ENCODE results near the gene HIPK2.

HIPK2 gene

DNA sequence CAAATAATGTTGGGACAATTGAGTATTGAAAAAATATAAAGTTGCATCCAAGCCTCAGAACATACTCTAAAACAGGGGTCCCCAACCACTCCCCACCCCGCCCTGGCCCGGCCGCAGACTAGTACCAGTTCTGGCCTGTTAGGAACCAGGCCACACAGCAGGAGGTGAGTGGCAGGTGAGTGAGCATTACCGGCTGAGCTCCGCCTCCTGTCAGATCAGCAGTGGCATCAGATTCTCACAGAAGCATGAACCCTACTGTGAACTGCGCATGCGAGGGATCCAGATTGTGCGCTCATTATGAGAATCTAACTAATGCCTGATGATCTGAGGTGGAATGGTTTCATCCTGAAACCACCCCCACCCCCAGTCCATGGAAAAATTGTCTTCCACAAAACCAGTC lies 19.4 kb downstream of the HIPK2 start:
- H3K4me3 ChIP-seq (ENCODE audit: low read depth, low read length), result no peak overlapping the region
- no peak for TF ChIP-seq POLR2A (IDR thresholded peaks at IDR 0.05; ENCODE audit: extremely low read depth, insufficient read length)
- TF ChIP-seq, protein P1, sequence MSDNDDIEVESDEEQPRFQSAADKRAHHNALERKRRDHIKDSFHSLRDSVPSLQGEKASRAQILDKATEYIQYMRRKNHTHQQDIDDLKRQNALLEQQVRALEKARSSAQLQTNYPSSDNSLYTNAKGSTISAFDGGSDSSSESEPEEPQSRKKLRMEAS (IDR thresholded peaks at IDR 0.05; ENCODE audit: low read depth, low read length), result no peak
- no peak for DNase-seq (ENCODE audit: low read depth)

DNA sequence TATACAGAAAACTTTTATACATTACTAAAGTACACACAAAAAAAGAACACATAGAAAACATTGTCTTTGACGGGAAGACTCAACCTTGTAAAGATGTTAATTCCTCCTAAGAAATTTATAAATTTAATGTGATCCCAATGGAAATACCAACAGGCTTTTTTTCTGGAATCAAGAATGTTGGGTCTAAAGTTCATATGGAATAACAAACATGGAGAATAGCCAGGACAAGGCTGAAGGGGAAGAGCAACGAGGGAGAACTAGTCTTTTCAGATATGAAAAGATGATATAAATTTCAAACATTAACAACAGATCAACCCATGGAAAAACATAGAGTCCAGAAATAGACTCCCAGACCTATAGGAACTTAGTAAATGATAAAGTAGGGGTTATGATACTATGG lies 19.8 kb downstream of the HIPK2 start:
- no peak for DNase-seq (ENCODE audit: low read depth)
- no peak overlapping the region for H3K4me3 ChIP-seq (ENCODE audit: low read depth, low read length)
- TF ChIP-seq, protein P2, sequence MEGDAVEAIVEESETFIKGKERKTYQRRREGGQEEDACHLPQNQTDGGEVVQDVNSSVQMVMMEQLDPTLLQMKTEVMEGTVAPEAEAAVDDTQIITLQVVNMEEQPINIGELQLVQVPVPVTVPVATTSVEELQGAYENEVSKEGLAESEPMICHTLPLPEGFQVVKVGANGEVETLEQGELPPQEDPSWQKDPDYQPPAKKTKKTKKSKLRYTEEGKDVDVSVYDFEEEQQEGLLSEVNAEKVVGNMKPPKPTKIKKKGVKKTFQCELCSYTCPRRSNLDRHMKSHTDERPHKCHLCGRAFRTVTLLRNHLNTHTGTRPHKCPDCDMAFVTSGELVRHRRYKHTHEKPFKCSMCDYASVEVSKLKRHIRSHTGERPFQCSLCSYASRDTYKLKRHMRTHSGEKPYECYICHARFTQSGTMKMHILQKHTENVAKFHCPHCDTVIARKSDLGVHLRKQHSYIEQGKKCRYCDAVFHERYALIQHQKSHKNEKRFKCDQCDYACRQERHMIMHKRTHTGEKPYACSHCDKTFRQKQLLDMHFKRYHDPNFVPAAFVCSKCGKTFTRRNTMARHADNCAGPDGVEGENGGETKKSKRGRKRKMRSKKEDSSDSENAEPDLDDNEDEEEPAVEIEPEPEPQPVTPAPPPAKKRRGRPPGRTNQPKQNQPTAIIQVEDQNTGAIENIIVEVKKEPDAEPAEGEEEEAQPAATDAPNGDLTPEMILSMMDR (IDR thresholded peaks at IDR 0.05; ENCODE audit: low read depth, low read length), result no peak
- TF ChIP-seq, protein P1 (IDR thresholded peaks at IDR 0.05; ENCODE audit: low read depth, low read length), result no peak
- TF ChIP-seq MYC (IDR thresholded peaks at IDR 0.05; ENCODE audit: low read depth, low read length) (no peak), POLR2A (IDR thresholded peaks at IDR 0.05; ENCODE audit: extremely low read depth, insufficient read length) (no peak)

DNA sequence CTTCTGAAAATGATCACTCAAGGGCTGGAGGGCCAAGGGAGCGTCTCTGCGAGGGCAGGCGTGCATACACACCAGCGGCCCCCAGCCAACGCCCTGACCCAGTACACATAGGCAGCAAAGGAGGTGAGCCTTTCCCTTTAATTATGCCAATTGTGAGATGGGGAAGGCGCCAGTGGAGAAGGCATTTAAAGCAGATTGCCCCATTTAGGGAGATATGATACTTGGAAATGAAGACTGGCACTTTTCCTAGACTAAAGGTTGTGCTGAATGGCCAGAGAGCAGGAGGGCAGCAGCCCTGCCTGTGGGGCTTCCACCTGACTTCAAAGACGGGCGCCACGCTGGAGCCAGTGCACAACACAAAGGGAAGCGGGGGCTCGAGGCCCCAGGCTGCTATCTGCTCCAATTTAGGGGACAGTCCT lies 24.1 kb downstream of the HIPK2 start:
- TF ChIP-seq, protein P1 (IDR thresholded peaks at IDR 0.05; ENCODE audit: low read depth, low read length), result no peak
- TF ChIP-seq POLR2A (IDR thresholded peaks at IDR 0.05; ENCODE audit: extremely low read depth, insufficient read length) (no peak), MYC (IDR thresholded peaks at IDR 0.05; ENCODE audit: low read depth, low read length) (no peak)
- TF ChIP-seq, protein P2 (IDR thresholded peaks at IDR 0.05; ENCODE audit: low read depth, low read length), result no peak
- DNase-seq (ENCODE audit: low read depth), result no peak
- H3K4me3 ChIP-seq (ENCODE audit: low read depth, low read length), result no peak overlapping the region

DNA sequence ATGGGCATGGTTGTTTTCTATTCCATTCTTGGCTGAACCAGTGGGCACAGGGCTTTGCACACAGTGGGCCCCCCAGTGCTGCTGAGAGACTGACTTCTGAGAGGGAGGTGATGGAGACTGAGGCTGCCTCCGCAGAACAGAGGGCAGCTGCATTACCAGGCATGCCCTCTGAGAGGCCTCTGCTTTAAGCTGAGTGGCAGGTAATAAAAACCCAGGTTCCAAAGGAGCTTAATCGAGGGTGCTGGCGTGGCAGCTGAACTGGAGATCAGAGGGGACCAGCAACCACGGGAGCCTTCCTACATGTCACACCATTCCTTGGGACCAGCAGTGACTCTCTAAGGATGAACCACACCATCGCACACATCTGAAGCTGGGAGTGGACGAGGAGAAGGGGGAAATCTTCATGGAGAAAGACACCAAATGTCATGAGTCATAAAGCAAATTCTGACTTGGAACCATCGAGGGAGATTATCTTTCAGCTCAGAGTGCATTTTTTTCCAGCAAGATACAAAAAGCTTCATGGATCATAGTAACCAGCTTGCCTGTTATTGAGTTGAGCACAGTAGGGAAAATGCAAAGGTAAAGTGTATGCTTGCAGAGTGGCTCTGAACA lies 24.6 kb downstream of the HIPK2 start:
- TF ChIP-seq POLR2A (IDR thresholded peaks at IDR 0.05; ENCODE audit: extremely low read depth, insufficient read length) (no peak), MYC (IDR thresholded peaks at IDR 0.05; ENCODE audit: low read depth, low read length) (no peak)
- TF ChIP-seq, protein P2 (IDR thresholded peaks at IDR 0.05; ENCODE audit: low read depth, low read length), result no peak
- TF ChIP-seq, protein P1 (IDR thresholded peaks at IDR 0.05; ENCODE audit: low read depth, low read length), result no peak
- H3K4me3 ChIP-seq (ENCODE audit: low read depth, low read length), result no peak overlapping the region
- no peak for DNase-seq (ENCODE audit: low read depth)

DNA sequence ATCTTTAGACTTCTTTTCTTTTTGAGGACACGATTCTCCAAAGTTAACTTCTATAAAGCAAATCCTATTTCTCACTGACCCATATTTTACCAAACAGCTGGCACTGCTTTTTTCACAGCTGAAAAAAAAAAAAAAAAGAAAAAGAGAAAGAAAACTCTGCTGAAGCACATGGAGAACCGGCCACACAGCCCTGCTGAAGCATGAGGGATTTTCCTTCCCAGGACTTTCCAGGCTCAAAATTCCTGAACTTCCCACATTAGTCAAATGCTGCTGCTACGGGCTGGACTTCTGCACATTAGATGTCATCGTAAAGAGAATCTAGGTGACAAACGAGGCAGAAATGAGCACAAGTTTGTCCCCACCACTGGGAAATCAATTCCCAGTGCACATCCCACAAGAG lies 25.2 kb downstream of the HIPK2 start:
- TF ChIP-seq, protein P2 (IDR thresholded peaks at IDR 0.05; ENCODE audit: low read depth, low read length), result no peak
- TF ChIP-seq, protein P1 (IDR thresholded peaks at IDR 0.05; ENCODE audit: low read depth, low read length), result no peak
- no peak for TF ChIP-seq MYC (IDR thresholded peaks at IDR 0.05; ENCODE audit: low read depth, low read length)
- H3K4me3 ChIP-seq (ENCODE audit: low read depth, low read length), result no peak overlapping the region
- DNase-seq (ENCODE audit: low read depth), result no peak

DNA sequence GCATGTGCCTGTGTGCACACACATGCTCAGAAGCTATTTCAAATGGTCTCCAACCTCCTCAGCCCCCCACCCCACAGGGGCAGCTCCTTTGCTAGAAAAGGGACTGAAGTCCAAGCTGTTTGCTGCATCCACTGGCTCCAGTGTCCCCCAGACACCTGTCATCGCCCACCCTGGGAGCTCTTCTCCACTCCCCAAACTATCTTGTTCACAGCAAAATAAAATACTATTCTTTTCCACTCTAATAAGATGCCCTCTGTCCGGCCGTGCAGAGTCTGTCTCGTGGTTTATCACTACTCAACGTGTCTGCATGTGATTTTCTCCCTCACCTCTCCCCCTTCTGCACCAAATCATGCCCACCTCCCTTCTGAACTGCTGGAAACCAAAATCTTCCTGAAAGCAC lies 25.6 kb downstream of the HIPK2 start:
- H3K4me3 ChIP-seq (ENCODE audit: low read depth, low read length), result no peak overlapping the region
- DNase-seq (ENCODE audit: low read depth), result no peak
- TF ChIP-seq MYC (IDR thresholded peaks at IDR 0.05; ENCODE audit: low read depth, low read length) (no peak), POLR2A (IDR thresholded peaks at IDR 0.05; ENCODE audit: extremely low read depth, insufficient read length) (no peak)
- TF ChIP-seq, protein P2 (IDR thresholded peaks at IDR 0.05; ENCODE audit: low read depth, low read length), result no peak

Measured in NB4 (cell line).